ENCODE results near the gene INPP5E. TPM values are rescaled to one million over a fixed set of nuclear protein-coding genes. Genes with fewer than 3 reads are reported as not detected.
A peak's percentile ranks its signal among the peaks of the same experiment; 100 is the strongest.

INPP5E gene
- total RNA-seq, 1 donor from 2014 or later = 24.0 TPM

- no peaks in the 10 kb centered on the region for H3K27me3 Mint-ChIP-seq
- H3K36me3 Mint-ChIP-seq = peaks cover 15% of the 10 kb centered on the region
- no peak overlapping the region for H3K4me3 Mint-ChIP-seq
- TF ChIP-seq CTCF (conservative IDR thresholded peaks at IDR 0.05) = no peak
- no peaks in the 10 kb centered on the region for H3K9me3 Mint-ChIP-seq
- no peaks in the 10 kb centered on the region for H3K4me1 Mint-ChIP-seq (ENCODE audit: unreplicated experiment)
- H3K27ac Mint-ChIP-seq = no peak overlapping the region
- DNase-seq (ENCODE audit: extremely low spot score, unreplicated experiment) = no peak
These were observed 24.6 kb upstream of the INPP5E start for GRCh38 chr9:136464241-136464640.

GRCh38 chr9:136463578-136463977, 23.9 kb upstream of the INPP5E start:
- Mint-ChIP-seq H3K9me3 (no peaks in the 10 kb centered on the region), H3K27me3 (no peaks in the 10 kb centered on the region), H3K36me3 (peaks cover 18% of the 10 kb centered on the region), H3K27ac (no peak overlapping the region), H3K4me1 (ENCODE audit: unreplicated experiment) (no peaks in the 10 kb centered on the region), H3K4me3 (no peak overlapping the region)
- no peak for TF ChIP-seq CTCF (conservative IDR thresholded peaks at IDR 0.05)
- DNase-seq (ENCODE audit: extremely low spot score, unreplicated experiment) = no peak

- Mint-ChIP-seq H3K36me3 (peaks cover 18% of the 10 kb centered on the region), H3K4me3 (no peak overlapping the region), H3K27me3 (no peaks in the 10 kb centered on the region), H3K4me1 (ENCODE audit: unreplicated experiment) (no peaks in the 10 kb centered on the region), H3K27ac (peak overlapping the region; percentile 36), H3K9me3 (no peaks in the 10 kb centered on the region)
- DNase-seq (ENCODE audit: extremely low spot score, unreplicated experiment) = no peak
- no peak for TF ChIP-seq CTCF (conservative IDR thresholded peaks at IDR 0.05)
These were observed 23.0 kb upstream of the INPP5E start for GRCh38 chr9:136462664-136463063.

- H3K4me1 Mint-ChIP-seq (ENCODE audit: unreplicated experiment) = no peaks in the 10 kb centered on the region
- no peak for TF ChIP-seq CTCF (conservative IDR thresholded peaks at IDR 0.05)
- H3K9me3 Mint-ChIP-seq = no peaks in the 10 kb centered on the region
- H3K27me3 Mint-ChIP-seq = no peaks in the 10 kb centered on the region
- H3K36me3 Mint-ChIP-seq = peaks cover 11% of the 10 kb centered on the region
- H3K27ac Mint-ChIP-seq = no peak overlapping the region
- H3K4me3 Mint-ChIP-seq = no peak overlapping the region
- no peak for DNase-seq (ENCODE audit: extremely low spot score, unreplicated experiment)
These were observed 21.2 kb upstream of the INPP5E start for GRCh38 chr9:136460772-136461325.

- no peak for TF ChIP-seq CTCF (conservative IDR thresholded peaks at IDR 0.05)
- Mint-ChIP-seq H3K27ac (no peak overlapping the region), H3K4me1 (ENCODE audit: unreplicated experiment) (no peaks in the 10 kb centered on the region), H3K4me3 (no peak overlapping the region), H3K27me3 (no peaks in the 10 kb centered on the region), H3K9me3 (no peaks in the 10 kb centered on the region), H3K36me3 (peaks cover 10% of the 10 kb centered on the region)
- no peak for DNase-seq (ENCODE audit: extremely low spot score, unreplicated experiment)
These were observed 19.8 kb upstream of the INPP5E start for GRCh38 chr9:136459425-136459824.

- TF ChIP-seq CTCF (conservative IDR thresholded peaks at IDR 0.05) = no peak
- Mint-ChIP-seq H3K9me3 (no peaks in the 10 kb centered on the region), H3K4me3 (no peak overlapping the region), H3K27me3 (no peaks in the 10 kb centered on the region), H3K4me1 (ENCODE audit: unreplicated experiment) (no peaks in the 10 kb centered on the region), H3K27ac (no peak overlapping the region), H3K36me3 (peaks cover 6% of the 10 kb centered on the region)
- DNase-seq (ENCODE audit: extremely low spot score, unreplicated experiment) = no peak
These were observed 17.7 kb upstream of the INPP5E start for GRCh38 chr9:136457326-136457725.

Measured in type B pancreatic cell (in vitro differentiated cells).